Gastrocnemius medialis (tissue), 4 donors: ENCODE data around the gene RNF213. TPM values are rescaled to one million over a fixed set of nuclear protein-coding genes. Genes with fewer than 3 reads are reported as not detected.

Experiments used
- ATAC-seq, 2 donors: fragments of 150-250 bp; one replicate each; pipeline ENCODE4 v1.9.1; 2016
- DNase-seq, 2 donors: peaks; one replicate each; pipeline ENCODE4 v3.0.0-alpha.2; 2019
- H3K27ac ChIP-seq, 4 donors: fragments of 200-600 bp; sonication (generic); 1 replicate in 1 of 4; 2 replicates in 3 of 4; pipeline ENCODE4 v1.5.1; 2016 to 2018; ENCODE audit warnings: mild to moderate bottlenecking in 2 of 4, moderate library complexity in 1 of 4
- H3K27me3 ChIP-seq, 3 donors: fragments of 200-600 bp; sonication (generic) in 2 of 3; 1 replicate in 1 of 3; 2 replicates in 2 of 3; pipeline versions ENCODE4 v1.5.1 to v1.6.0; 2016 to 2019; ENCODE audit warnings: mild to moderate bottlenecking in 1 of 3, moderate library complexity in 1 of 3
- H3K36me3 ChIP-seq, 2 donors: fragments of 200-600 bp; sonication (generic) in 1 of 2; one replicate each; pipeline ENCODE4 v1.5.1; 2017 to 2018
- H3K4me1 ChIP-seq, 2 donors: fragments of 200-600 bp; sonication (generic) in 1 of 2; one replicate each; pipeline ENCODE4 v1.5.1; 2016 to 2017; ENCODE audit warnings: mild to moderate bottlenecking in 2 of 2
- H3K4me3 ChIP-seq, 4 donors: fragments of 200-600 bp; sonication (generic) in 3 of 4; 1 replicate in 1 of 4; 2 replicates in 3 of 4; pipeline ENCODE4 v1.5.1; 2016 to 2019; ENCODE audit warnings: mild to moderate bottlenecking in 2 of 4
- H3K9me3 ChIP-seq, 3 donors: fragments of 200-600 bp; sonication (generic) in 2 of 3; 1 replicate in 1 of 3; 2 replicates in 2 of 3; pipeline ENCODE4 v1.5.1; 2016 to 2019
- POLR2A ChIP-seq, 2 donors: fragments of 450-650 bp; IDR thresholded peaks; one replicate each; pipeline ENCODE4 v1.6.1; 2017; ENCODE audit warnings: antibody characterized with exemption in 2 of 2, mild to moderate bottlenecking in 2 of 2, moderate library complexity in 2 of 2
- in situ Hi-C, 4 donors: fragments of 200-750 bp; cut with MboI; loops; one replicate each; pipeline versions ENCODE4 v1.15.0 to v1.8.0; 2017; ENCODE audit warnings: low sequenced_read_pairs in 4 of 4
- intact Hi-C: fragments of 100-400 bp; cut with DNase I; formaldehyde crosslinking; loops from one replicate; pipeline ENCODE4 v1.15.1; 2023; ENCODE audit warnings: low total_unique reads
- total RNA-seq, 4 donors: library from RNA; depleted of rRNA; stranded (reverse); fragments of >200 nt; gene quantifications; one replicate each; pipeline versions ENCODE4 v1.1.0 to v1.2.3, GENCODE V29; 2016
- TF ChIP-seq, protein P1 (sequence below), 5 experiments: fragments of 450-650 bp in 3 of 5; fragments of 200-600 bp in 2 of 5; sonication (generic) in 2 of 5; IDR thresholded peaks in 4 of 5; conservative IDR thresholded peaks in 1 of 5; 1 replicate in 4 of 5; 2 replicates in 1 of 5; pipeline ENCODE4 v1.5.1; 2016 to 2019; ENCODE audit warnings: antibody characterized with exemption in 5 of 5, mild to moderate bottlenecking in 3 of 5, moderate library complexity in 3 of 5

Gene RNF213
- total RNA-seq, 4 donors from 2014 or later: 24.1 to 51.8 (median 28.6) TPM

GRCh38 chr17:80427366-80428282, 167.0 kb downstream of the RNF213 start:
- Histone ChIP-seq H3K27ac (no peak overlapping the region), H3K27me3 (no peaks in the 10 kb centered on the region), H3K36me3 (peaks cover 0 to 9% of the 10 kb centered on the region in 2 donors), H3K9me3 (no peaks in the 10 kb centered on the region), H3K4me3 (no peak overlapping the region), H3K4me1 (peaks cover 0 to 15% of the 10 kb centered on the region in 2 donors)
- DNase-seq (no peak), ATAC-seq (no peak)
- intact Hi-C loops: loop anchor here (1.0 to 10.0 kb wide), 6 partner anchors 27 to 675 kb away; partner anchors contain the start of gene NPTX1
- in situ Hi-C loops: loop anchor here (5.0 to 10.0 kb wide), 4 partner anchors 147 to 557 kb away; no protein-coding TSS in a partner anchor
- TF ChIP-seq POLR2A (IDR thresholded peaks at IDR 0.05): no peak
- TF ChIP-seq, protein P1, sequence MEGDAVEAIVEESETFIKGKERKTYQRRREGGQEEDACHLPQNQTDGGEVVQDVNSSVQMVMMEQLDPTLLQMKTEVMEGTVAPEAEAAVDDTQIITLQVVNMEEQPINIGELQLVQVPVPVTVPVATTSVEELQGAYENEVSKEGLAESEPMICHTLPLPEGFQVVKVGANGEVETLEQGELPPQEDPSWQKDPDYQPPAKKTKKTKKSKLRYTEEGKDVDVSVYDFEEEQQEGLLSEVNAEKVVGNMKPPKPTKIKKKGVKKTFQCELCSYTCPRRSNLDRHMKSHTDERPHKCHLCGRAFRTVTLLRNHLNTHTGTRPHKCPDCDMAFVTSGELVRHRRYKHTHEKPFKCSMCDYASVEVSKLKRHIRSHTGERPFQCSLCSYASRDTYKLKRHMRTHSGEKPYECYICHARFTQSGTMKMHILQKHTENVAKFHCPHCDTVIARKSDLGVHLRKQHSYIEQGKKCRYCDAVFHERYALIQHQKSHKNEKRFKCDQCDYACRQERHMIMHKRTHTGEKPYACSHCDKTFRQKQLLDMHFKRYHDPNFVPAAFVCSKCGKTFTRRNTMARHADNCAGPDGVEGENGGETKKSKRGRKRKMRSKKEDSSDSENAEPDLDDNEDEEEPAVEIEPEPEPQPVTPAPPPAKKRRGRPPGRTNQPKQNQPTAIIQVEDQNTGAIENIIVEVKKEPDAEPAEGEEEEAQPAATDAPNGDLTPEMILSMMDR (IDR thresholded peaks at IDR 0.05 in 4 of 5, conservative IDR thresholded peaks at IDR 0.05 in 1 of 5): no peak

- no peaks in the 10 kb centered on the region for H3K9me3 ChIP-seq
- no peak for ATAC-seq
- no peak overlapping the region for H3K27ac ChIP-seq
- no peaks in the 10 kb centered on the region for H3K27me3 ChIP-seq
- no peak for DNase-seq
- in situ Hi-C loops: loop anchor here (5.0 to 10.0 kb wide), 4 partner anchors 146 to 556 kb away; no protein-coding TSS in a partner anchor
- TF ChIP-seq POLR2A (IDR thresholded peaks at IDR 0.05): no peak
- TF ChIP-seq, protein P1 (IDR thresholded peaks at IDR 0.05 in 4 of 5, conservative IDR thresholded peaks at IDR 0.05 in 1 of 5): no peak
- intact Hi-C loops: loop anchor here (5.0 to 10.0 kb wide), 3 partner anchors 49 to 674 kb away; partner anchors contain the start of gene NPTX1
- no peak overlapping the region for H3K4me3 ChIP-seq
- H3K4me1 ChIP-seq: peaks cover 0 to 8% of the 10 kb centered on the region in 2 donors
- H3K36me3 ChIP-seq: peaks cover 0 to 9% of the 10 kb centered on the region in 2 donors
These were observed 167.7 kb downstream of the RNF213 start for GRCh38 chr17:80428363-80428762.

GRCh38 chr17:80428796-80429195, 168.1 kb downstream of the RNF213 start:
- Histone ChIP-seq H3K27ac (no peak overlapping the region), H3K4me3 (no peak overlapping the region), H3K4me1 (peaks cover 0 to 4% of the 10 kb centered on the region in 2 donors), H3K27me3 (no peaks in the 10 kb centered on the region), H3K36me3 (peaks cover 0 to 9% of the 10 kb centered on the region in 2 donors), H3K9me3 (no peaks in the 10 kb centered on the region)
- ATAC-seq (no peak), DNase-seq (no peak)
- intact Hi-C loops: loop anchor here (5.0 to 10.0 kb wide), 3 partner anchors 49 to 674 kb away; partner anchors contain the start of gene NPTX1
- TF ChIP-seq, protein P1 (IDR thresholded peaks at IDR 0.05 in 4 of 5, conservative IDR thresholded peaks at IDR 0.05 in 1 of 5): no peak
- TF ChIP-seq POLR2A (IDR thresholded peaks at IDR 0.05): no peak
- in situ Hi-C loops: loop anchor here (5.0 to 10.0 kb wide), 4 partner anchors 146 to 556 kb away; no protein-coding TSS in a partner anchor

DNA sequence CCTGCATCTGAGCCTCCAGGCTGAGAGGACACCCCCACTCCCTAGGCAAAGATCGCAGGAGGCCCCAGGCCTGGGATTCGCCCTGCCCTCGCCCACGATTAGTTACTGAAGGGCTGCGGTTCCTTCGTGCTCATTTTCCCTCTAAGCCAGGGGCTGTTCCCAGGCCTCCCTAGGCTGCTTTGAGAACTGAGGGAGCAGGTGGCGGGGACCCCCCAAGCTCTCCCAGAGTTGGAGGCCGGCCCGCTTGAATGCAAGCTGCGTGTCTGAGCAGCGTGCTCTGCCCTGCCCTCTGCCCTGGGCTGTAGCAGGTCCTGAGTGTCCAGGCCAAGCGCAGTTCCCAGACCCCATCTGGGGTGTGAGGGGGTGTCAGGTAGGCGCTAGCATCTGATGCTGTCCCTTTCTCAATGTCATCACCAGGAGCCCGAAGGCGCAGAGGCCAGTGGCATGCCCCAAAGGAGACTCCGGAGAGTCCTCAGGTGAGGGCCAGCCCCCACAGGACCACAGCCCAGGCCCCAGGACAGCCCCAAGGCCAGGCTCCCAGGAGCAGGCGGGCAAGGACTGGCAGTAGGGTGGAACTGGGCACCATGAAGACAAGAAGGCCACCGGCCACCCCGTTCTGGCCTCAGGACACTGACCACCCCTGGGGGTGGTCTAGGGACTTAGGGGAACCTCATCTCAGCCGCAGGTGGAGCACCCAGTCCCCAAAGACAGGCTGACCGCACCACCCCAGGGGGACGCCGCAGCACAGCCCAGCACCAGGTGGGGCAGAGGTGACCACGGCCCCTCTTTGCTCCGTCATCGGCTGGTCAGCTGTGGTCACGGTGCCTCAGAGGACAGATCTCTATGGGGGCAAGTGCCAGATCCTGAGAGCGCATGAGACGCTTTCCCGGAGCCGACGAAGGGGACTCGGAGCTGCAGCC, 169.0 kb downstream of the RNF213 start:
- H3K4me3 ChIP-seq: no peak overlapping the region

More for the DNA sequence above, 169.0 kb downstream of the RNF213 start:
- DNase-seq (no peak), ATAC-seq (no peak)
- Histone ChIP-seq H3K36me3 (peaks cover 0 to 9% of the 10 kb centered on the region in 2 donors), H3K9me3 (no peaks in the 10 kb centered on the region), H3K4me1 (peaks cover 0 to 3% of the 10 kb centered on the region in 2 donors), H3K27me3 (no peaks in the 10 kb centered on the region), H3K27ac (no peak overlapping the region)
- in situ Hi-C loops: loop anchor here (5.0 to 10.0 kb wide), 4 partner anchors 145 to 555 kb away; no protein-coding TSS in a partner anchor
- no peak for TF ChIP-seq POLR2A (IDR thresholded peaks at IDR 0.05)
- TF ChIP-seq, protein P1 (IDR thresholded peaks at IDR 0.05 in 4 of 5, conservative IDR thresholded peaks at IDR 0.05 in 1 of 5): no peak
- intact Hi-C loops: loop anchor here (5.0 to 10.0 kb wide), 3 partner anchors 48 to 673 kb away; partner anchors contain the start of gene NPTX1
